Calu3 (cell line): ENCODE results near the gene APAF1. TPM values are rescaled to one million over a fixed set of nuclear protein-coding genes. Genes with fewer than 3 reads are reported as not detected.

Experiments
- BruUV-seq: library from RNA; stranded (reverse); fragments of 400-500 nt; replicated peaks from 2 replicates; lab custom pipeline; 2021; lab: Mats Ljungman, UMichigan
- CTCF ChIA-PET: fragments of 300-600 bp; sonication (Branson Sonifier 250); formaldehyde crosslinking; loops from one replicate; lab custom pipeline; 2022; ENCODE audit warnings: antibody characterized with exemption; lab: Charles Lee
- DNase-seq: peaks from one replicate; pipeline ENCODE4 v3.0.0; 2022
- H3K27ac Mint-ChIP-seq: one replicate; pipeline ENCODE4 v1.8.0; 2022; ENCODE audit warnings: mixed read lengths; ENCODE audit not compliant: unreplicated experiment
- H3K27me3 Mint-ChIP-seq: one replicate; pipeline ENCODE4 v1.8.0; 2022; ENCODE audit warnings: mixed read lengths; ENCODE audit not compliant: unreplicated experiment
- H3K36me3 Mint-ChIP-seq: one replicate; pipeline ENCODE4 v1.8.0; 2022; ENCODE audit warnings: mild to moderate bottlenecking, moderate library complexity, mixed read lengths; ENCODE audit not compliant: insufficient read depth, unreplicated experiment
- H3K4me1 Mint-ChIP-seq: one replicate; pipeline ENCODE4 v1.8.0; 2022; ENCODE audit warnings: mild to moderate bottlenecking, low read depth, mixed read lengths; ENCODE audit not compliant: unreplicated experiment
- H3K4me3 Mint-ChIP-seq: one replicate; pipeline ENCODE4 v1.8.0; 2022; ENCODE audit warnings: mild to moderate bottlenecking, low read depth, moderate library complexity, mixed read lengths; ENCODE audit not compliant: unreplicated experiment
- H3K9me3 Mint-ChIP-seq: one replicate; pipeline ENCODE4 v1.8.0; 2022; ENCODE audit warnings: low read depth, mixed read lengths; ENCODE audit not compliant: unreplicated experiment
- CTCF ChIP-seq: fragments of 200-600 bp; IDR thresholded peaks from one replicate; pipeline ENCODE4 v1.8.0; 2022; ENCODE audit warnings: antibody characterized with exemption; ENCODE audit not compliant: unreplicated experiment
- intact Hi-C: fragments of 100-400 bp; cut with micrococcal nuclease; formaldehyde crosslinking; loops from one replicate; pipeline ENCODE4 v1.10.0; 2022; ENCODE audit not compliant: unreplicated experiment
- total RNA-seq: library from RNA; stranded (reverse); gene quantifications from 2 replicates; pipeline ENCODE4 v1.2.3, GENCODE V29; 2022

The APAF1 gene
- total RNA-seq, 1 experiment from 2014 or later, result 24.7 TPM

GRCh38 chr12:98697209-98697608, 52.1 kb downstream of the APAF1 start:
- Mint-ChIP-seq H3K4me1 (no peaks in the 10 kb centered on the region), H3K9me3 (no peaks in the 10 kb centered on the region), H3K4me3 (no peak overlapping the region), H3K27ac (no peak overlapping the region), H3K27me3 (no peaks in the 10 kb centered on the region), H3K36me3 (no peaks in the 10 kb centered on the region)
- intact Hi-C loops, result no loop called here
- BruUV-seq, result no TSS peak
- TF ChIP-seq CTCF, result no peak
- DNase-seq, result no peak
- CTCF ChIA-PET, result no interaction called here

GRCh38 chr12:98698603-98699463, 53.7 kb downstream of the APAF1 start:
- no peaks in the 10 kb centered on the region for H3K36me3 Mint-ChIP-seq
- no peaks in the 10 kb centered on the region for H3K9me3 Mint-ChIP-seq
- peak; percentile 59 for TF ChIP-seq CTCF
- DNase-seq, result peak; percentile 49
- CTCF ChIA-PET, result interaction anchor here (1.9 kb wide), 1 partner anchor 300 kb away, joined by 10 read pairs; no protein-coding TSS in a partner anchor
- H3K4me1 Mint-ChIP-seq, result no peaks in the 10 kb centered on the region
- intact Hi-C loops, result loop anchor here (1.0 to 2.0 kb wide), 2 partner anchors 240 to 299 kb away; no protein-coding TSS in a partner anchor
- BruUV-seq, result no TSS peak
- H3K27me3 Mint-ChIP-seq, result no peaks in the 10 kb centered on the region
- no peak overlapping the region for H3K27ac Mint-ChIP-seq
- no peak overlapping the region for H3K4me3 Mint-ChIP-seq

- H3K4me3 Mint-ChIP-seq, result no peak overlapping the region
- H3K27ac Mint-ChIP-seq, result no peak overlapping the region
- H3K9me3 Mint-ChIP-seq, result no peaks in the 10 kb centered on the region
- H3K27me3 Mint-ChIP-seq, result no peaks in the 10 kb centered on the region
- no peak for TF ChIP-seq CTCF
- DNase-seq, result no peak
- CTCF ChIA-PET, result interaction anchor here (1.9 kb wide), 1 partner anchor 299 kb away, joined by 10 read pairs; no protein-coding TSS in a partner anchor
- H3K36me3 Mint-ChIP-seq, result no peaks in the 10 kb centered on the region
- H3K4me1 Mint-ChIP-seq, result no peaks in the 10 kb centered on the region
- BruUV-seq, result no TSS peak
- intact Hi-C loops, result loop anchor here (1.0 to 2.0 kb wide), 2 partner anchors 239 to 299 kb away; no protein-coding TSS in a partner anchor
Observed at GRCh38 chr12:98699586-98699985, 54.5 kb downstream of the APAF1 start.

- Mint-ChIP-seq H3K36me3 (no peaks in the 10 kb centered on the region), H3K9me3 (no peaks in the 10 kb centered on the region), H3K27me3 (no peaks in the 10 kb centered on the region), H3K4me3 (no peak overlapping the region), H3K4me1 (no peaks in the 10 kb centered on the region), H3K27ac (no peak overlapping the region)
- DNase-seq, result no peak
- CTCF ChIA-PET, result no interaction called here
- intact Hi-C loops, result no loop called here
- no peak for TF ChIP-seq CTCF
- no TSS peak for BruUV-seq
Observed at GRCh38 chr12:98701166-98701565, 56.1 kb downstream of the APAF1 start.
